Astrocyte of the spinal cord (primary cell): ENCODE data around the gene SNAP47.

ENCODE experiments used
- DNase-seq: peaks from one replicate; pipeline ENCODE4 v3.0.0; 2011; ENCODE audit warnings: low read depth, low spot score
- H3K4me3 ChIP-seq: 2 replicates; pipeline ENCODE4 v1.5.1; 2011; ENCODE audit warnings: low read depth, mild to moderate bottlenecking, low read length, moderate library complexity
- in situ Hi-C: cut with HindIII; loops from 2 replicates; pipeline ENCODE4 v1.10.0; 2017; ENCODE audit warnings: low sequenced_read_pairs
- TF ChIP-seq, protein P1 (sequence below): IDR thresholded peaks from 2 replicates; pipeline ENCODE4 v1.5.1; 2012; ENCODE audit warnings: low read depth, mild to moderate bottlenecking, low read length, inconsistent platforms

SNAP47 gene

DNA sequence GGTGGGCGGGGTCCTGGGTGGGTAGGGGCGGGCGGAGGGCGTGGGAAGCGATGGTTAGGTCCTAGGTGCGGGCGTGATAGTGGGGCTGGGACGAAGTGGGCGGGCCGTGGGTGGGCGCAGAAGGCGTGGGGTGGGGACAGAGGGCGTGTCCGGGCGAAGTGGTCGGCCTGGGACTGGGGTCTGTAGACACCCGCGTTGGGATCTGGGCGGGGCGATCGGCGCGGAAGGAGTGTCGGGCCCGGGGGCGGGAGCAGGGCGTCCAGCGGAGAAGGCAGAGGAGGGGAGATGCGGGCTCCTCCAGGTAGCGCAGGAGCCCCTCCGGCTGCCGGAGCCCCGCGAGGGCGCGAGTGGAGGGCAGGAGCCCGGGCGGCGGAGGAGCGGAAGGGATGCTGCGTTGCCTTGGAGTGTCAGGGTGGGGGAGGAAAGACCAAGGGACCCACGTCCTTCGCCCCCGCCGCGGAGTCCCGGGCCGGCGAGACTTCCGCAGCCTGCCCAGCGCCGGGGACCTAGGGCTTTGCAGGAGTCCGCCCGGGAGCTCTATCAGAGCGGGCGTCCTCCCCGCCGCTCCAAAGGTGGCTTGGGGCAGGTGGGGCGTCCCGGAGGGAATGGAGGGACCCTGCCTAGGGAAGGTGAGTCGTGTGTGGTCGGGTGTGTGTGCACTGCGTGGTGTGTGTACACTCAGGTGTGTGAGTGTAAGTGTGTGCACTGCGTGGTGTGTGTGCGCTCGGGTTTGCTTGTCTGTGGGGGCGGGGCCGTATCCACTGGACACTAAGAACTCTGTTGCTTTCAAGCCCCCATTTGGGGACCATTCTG lies 53.2 kb downstream of the SNAP47 start:
- TF ChIP-seq, protein P1, sequence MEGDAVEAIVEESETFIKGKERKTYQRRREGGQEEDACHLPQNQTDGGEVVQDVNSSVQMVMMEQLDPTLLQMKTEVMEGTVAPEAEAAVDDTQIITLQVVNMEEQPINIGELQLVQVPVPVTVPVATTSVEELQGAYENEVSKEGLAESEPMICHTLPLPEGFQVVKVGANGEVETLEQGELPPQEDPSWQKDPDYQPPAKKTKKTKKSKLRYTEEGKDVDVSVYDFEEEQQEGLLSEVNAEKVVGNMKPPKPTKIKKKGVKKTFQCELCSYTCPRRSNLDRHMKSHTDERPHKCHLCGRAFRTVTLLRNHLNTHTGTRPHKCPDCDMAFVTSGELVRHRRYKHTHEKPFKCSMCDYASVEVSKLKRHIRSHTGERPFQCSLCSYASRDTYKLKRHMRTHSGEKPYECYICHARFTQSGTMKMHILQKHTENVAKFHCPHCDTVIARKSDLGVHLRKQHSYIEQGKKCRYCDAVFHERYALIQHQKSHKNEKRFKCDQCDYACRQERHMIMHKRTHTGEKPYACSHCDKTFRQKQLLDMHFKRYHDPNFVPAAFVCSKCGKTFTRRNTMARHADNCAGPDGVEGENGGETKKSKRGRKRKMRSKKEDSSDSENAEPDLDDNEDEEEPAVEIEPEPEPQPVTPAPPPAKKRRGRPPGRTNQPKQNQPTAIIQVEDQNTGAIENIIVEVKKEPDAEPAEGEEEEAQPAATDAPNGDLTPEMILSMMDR, result no peak
- peak; percentile 20 for DNase-seq
- in situ Hi-C loops, result no loop called here
- peak overlapping the region; percentile 44 for H3K4me3 ChIP-seq

DNA sequence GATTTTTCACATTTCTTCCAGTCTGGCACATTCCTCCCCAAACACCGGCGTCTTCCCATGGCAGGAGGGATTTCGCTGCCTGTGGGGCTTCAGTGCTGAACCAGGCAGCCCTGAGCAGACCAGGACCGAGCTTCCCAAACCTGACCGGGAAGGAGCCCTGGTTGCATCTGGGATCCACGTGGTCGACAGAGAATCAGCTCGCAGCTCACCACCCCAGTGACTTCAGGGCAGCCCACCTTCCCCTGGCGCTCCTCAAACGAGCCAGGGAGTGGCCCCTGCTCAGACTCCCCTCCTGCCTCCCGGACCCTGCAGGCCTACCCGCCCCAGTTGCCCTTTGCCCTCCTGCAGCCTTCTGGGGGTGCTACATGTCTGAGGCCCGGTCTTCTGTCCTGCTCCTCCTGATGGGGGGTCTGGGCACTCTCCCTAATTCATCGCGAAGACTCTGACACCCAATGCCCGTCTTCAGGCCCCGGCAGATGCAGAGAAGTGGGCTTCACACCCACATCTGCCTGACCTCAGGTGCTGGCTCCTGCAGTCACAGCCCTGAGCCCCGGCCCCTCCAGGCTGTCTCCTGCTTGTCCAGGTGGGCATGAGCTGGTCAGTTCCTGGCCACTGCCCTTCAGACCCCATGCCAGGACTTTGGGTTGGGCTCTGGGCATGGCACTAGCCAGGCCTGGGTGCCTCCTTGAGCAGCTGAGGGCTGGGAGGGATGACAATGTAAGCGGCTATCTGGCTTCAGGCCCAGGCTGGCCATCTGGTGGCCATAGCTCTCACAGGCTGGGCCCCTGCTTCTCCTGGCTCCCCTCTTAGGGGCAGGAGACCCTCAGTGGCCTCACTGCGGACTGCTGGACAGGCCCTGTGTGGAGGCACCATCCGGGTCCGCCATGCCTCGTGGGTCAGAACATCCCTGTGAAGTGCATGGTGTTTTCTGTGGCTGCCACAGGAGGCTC lies 54.1 kb downstream of the SNAP47 start:
- peak; percentile 23 for DNase-seq
- peak overlapping the region; percentile 44 for H3K4me3 ChIP-seq
- TF ChIP-seq, protein P1, result peak; percentile 42
- in situ Hi-C loops, result no loop called here

DNA sequence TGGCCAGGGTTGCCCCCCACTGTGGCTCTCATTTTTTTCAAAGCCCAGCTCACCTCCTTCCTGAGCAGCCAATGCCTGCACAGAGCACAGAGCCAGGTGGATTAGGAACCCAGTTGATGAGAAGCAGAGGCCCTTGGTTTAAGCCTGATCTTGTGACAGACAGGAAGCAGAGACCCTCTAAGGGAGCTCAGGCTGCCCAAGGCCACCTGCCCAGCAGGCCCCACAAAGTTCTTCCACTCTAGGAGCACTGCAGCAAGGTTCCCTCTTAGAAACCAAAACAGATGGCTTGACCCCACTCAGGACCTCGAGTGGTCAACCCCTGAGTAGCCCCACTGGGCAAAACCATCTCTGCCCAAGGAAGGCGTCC lies 54.8 kb downstream of the SNAP47 start:
- no peak for DNase-seq
- in situ Hi-C loops, result no loop called here

DNA sequence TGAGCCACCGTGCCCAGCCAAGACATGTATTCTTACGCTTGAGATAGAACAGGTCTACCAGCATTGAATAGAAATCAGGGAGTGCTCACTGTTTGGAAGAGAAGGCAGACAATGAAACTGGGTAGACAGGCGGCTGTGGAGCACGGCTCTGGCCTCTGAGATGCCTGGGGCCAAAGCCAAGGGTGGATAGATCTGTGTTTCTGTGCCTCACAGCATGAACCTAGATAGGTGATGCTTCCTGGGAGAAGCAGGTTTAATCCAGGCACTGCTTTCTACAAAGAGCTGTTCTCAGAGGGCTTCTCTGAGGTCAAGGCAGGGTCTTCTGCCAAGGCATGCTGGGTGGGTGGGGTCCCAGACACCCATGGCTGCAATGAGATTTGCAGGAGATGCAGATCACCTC lies 55.6 kb downstream of the SNAP47 start:
- no peak overlapping the region for H3K4me3 ChIP-seq
- DNase-seq, result no peak
- in situ Hi-C loops, result no loop called here
- TF ChIP-seq, protein P1, result no peak

More for the DNA sequence above, 54.8 kb downstream of the SNAP47 start:
- no peak overlapping the region for H3K4me3 ChIP-seq
- TF ChIP-seq, protein P1, result no peak

DNA sequence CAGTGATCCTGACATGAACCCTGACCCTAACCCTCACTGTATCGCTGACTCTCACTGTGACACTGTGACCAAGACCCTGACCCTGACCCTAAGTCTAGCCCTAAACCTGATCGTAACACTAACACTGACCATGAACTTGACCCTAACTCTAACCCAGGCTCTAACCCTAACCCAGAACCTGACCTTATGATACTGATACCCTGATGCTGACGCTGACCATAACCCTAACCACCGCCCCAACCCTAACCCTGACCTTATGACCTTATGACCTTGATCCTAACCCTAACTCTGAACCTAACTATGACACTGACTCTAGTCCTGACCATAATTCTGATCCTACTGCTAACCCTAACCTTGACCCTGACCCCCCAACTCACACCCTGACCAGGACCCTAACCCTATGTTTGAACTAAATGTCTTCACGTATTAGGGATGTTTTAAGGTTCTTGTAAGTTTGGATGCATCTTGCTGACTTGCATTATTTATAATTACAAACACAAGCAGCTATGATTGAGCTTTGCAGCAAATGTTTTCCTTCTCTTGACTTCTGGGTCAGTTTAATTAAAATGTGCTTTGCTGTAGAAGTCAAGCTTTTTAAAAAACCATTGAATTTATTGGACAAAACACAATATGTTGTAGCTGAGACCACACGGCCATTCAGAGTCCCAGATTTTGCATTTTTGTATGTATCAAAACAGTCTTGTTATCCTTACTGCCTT lies 56.3 kb downstream of the SNAP47 start:
- in situ Hi-C loops, result no loop called here
- no peak overlapping the region for H3K4me3 ChIP-seq
- DNase-seq, result no peak
- TF ChIP-seq, protein P1, result no peak
